Liver (tissue), 9 donors: Measurements from ENCODE around the gene HRH3. TPM values are rescaled to one million over a fixed set of nuclear protein-coding genes. Genes with fewer than 3 reads are reported as not detected.

Experiments used
- DNase-seq: peaks from one replicate; pipeline ENCODE4 v3.0.0-alpha.2; 2017; ENCODE audit warnings: low spot score
- H3K27ac ChIP-seq, 2 donors: one replicate each; pipeline ENCODE4 v1.7.0; 2013; ENCODE audit warnings: inconsistent platforms in 2 of 2, low read length in 2 of 2, control low read depth in 1 of 2, low read depth in 1 of 2, mild to moderate bottlenecking in 1 of 2
- H3K27me3 ChIP-seq, 4 donors: one replicate each; pipeline versions ENCODE4 v1.6.1 to v1.7.0; 2013; ENCODE audit warnings: low read length in 3 of 4, inconsistent platforms in 1 of 4, mild to moderate bottlenecking in 1 of 4, moderate library complexity in 1 of 4; ENCODE audit not compliant: control insufficient read depth in 4 of 4, insufficient read depth in 4 of 4
- H3K36me3 ChIP-seq, 4 donors: one replicate each; pipeline versions ENCODE4 v1.6.1 to v1.7.0; 2013; ENCODE audit warnings: low read length in 3 of 4, mild to moderate bottlenecking in 3 of 4, low read depth in 1 of 4, moderate library complexity in 1 of 4; ENCODE audit not compliant: control insufficient read depth in 4 of 4, insufficient read depth in 3 of 4
- H3K4me1 ChIP-seq, 4 donors: one replicate each; pipeline versions ENCODE4 v1.6.1 to v1.7.0; 2013; ENCODE audit warnings: low read length in 3 of 4, mild to moderate bottlenecking in 3 of 4, moderate library complexity in 1 of 4; ENCODE audit not compliant: control insufficient read depth in 4 of 4, insufficient read depth in 4 of 4
- H3K4me3 ChIP-seq, 3 donors: one replicate each; pipeline versions ENCODE4 v1.6.1 to v1.7.0; 2013; ENCODE audit warnings: low read length in 3 of 3, control low read depth in 1 of 3, low read depth in 1 of 3, mild to moderate bottlenecking in 1 of 3
- H3K9ac ChIP-seq, 2 donors: one replicate each; pipeline ENCODE4 v1.7.0; 2013; ENCODE audit warnings: low read length in 2 of 2, mild to moderate bottlenecking in 2 of 2, moderate library complexity in 2 of 2, control low read depth in 1 of 2, low read depth in 1 of 2
- H3K9me3 ChIP-seq, 4 donors: one replicate each; pipeline versions ENCODE4 v1.6.1 to v1.7.0; 2013; ENCODE audit warnings: low read length in 3 of 4; ENCODE audit not compliant: control insufficient read depth in 4 of 4
- EGR1 ChIP-seq, 2 donors: IDR thresholded peaks; 2 replicates each; pipeline ENCODE4 v1.6.1; 2016 to 2018; ENCODE audit warnings: antibody characterized with exemption in 2 of 2, low read depth in 2 of 2
- FOXA1 ChIP-seq: IDR thresholded peaks from 2 replicates; pipeline ENCODE4 v1.6.1; 2016; ENCODE audit warnings: antibody characterized with exemption
- FOXA2 ChIP-seq: IDR thresholded peaks from 2 replicates; pipeline ENCODE4 v1.6.1; 2016; ENCODE audit warnings: antibody characterized with exemption
- GABPA ChIP-seq, 2 donors: IDR thresholded peaks in 1 of 2; conservative IDR thresholded peaks in 1 of 2; 2 replicates each; pipeline ENCODE4 v1.6.1; 2016; ENCODE audit warnings: antibody characterized with exemption in 2 of 2, mild to moderate bottlenecking in 1 of 2, moderate library complexity in 1 of 2
- HNF4A ChIP-seq, 2 donors: conservative IDR thresholded peaks; 2 replicates each; pipeline ENCODE4 v1.6.1; 2016; ENCODE audit warnings: antibody characterized with exemption in 2 of 2, mild to moderate bottlenecking in 2 of 2
- HNF4G ChIP-seq: IDR thresholded peaks from 2 replicates; pipeline ENCODE4 v1.6.1; 2016; ENCODE audit warnings: antibody characterized with exemption
- JUND ChIP-seq, 2 donors: IDR thresholded peaks; 2 replicates each; pipeline ENCODE4 v1.6.1; 2016; ENCODE audit warnings: antibody characterized with exemption in 2 of 2
- NR2F2 ChIP-seq: IDR thresholded peaks from 2 replicates; pipeline ENCODE4 v1.6.1; 2016; ENCODE audit warnings: antibody characterized with exemption
- RAD21 ChIP-seq, 2 donors: IDR thresholded peaks; 2 replicates each; pipeline ENCODE4 v1.6.1; 2016; ENCODE audit warnings: antibody characterized with exemption in 2 of 2, mild to moderate bottlenecking in 2 of 2
- RXRA ChIP-seq, 2 donors: IDR thresholded peaks; 2 replicates each; pipeline ENCODE4 v1.6.1; 2017 to 2018; ENCODE audit warnings: antibody characterized with exemption in 2 of 2, mild to moderate bottlenecking in 1 of 2
- SP1 ChIP-seq: IDR thresholded peaks from 2 replicates; pipeline ENCODE4 v1.6.1; 2018; ENCODE audit warnings: antibody characterized with exemption, mild to moderate bottlenecking
- TAF1 ChIP-seq: conservative IDR thresholded peaks from 2 replicates; pipeline ENCODE4 v1.6.1; 2016; ENCODE audit warnings: antibody characterized with exemption, mild to moderate bottlenecking
- YY1 ChIP-seq: IDR thresholded peaks from 2 replicates; pipeline ENCODE4 v1.6.1; 2016; ENCODE audit warnings: antibody characterized with exemption, mild to moderate bottlenecking
- WGBS: extraction: QIAGEN DNeasy Blood & Tissue Kit; methylation state at CpG from one replicate; pipeline ENCODE4 v1.1.7; 2013; 5-methylcytosine and 5-hydroxymethylcytosine counted together
- polyA plus RNA-seq, 2 donors: library from polyadenylated mRNA; stranded (reverse) in 1 of 2; unstranded in 1 of 2; fragments of 200-250 nt in 1 of 2; fragments of >200 nt in 1 of 2; fragmentation: Nextera tagmentation in 1 of 2; extraction: Ambion mirVana in 1 of 2; gene quantifications; one replicate each; pipeline versions ENCODE4 v1.2.1 to v1.2.3, GENCODE V29; 2013 to 2015
- total RNA-seq, 2 donors: library from RNA; depleted of rRNA; stranded (reverse); fragments of >200 nt; gene quantifications; one replicate each; pipeline ENCODE4 v1.2.3, GENCODE V29; 2014
- TF ChIP-seq, protein P1 (sequence below): IDR thresholded peaks from 2 replicates; pipeline ENCODE4 v1.6.1; 2016; ENCODE audit warnings: antibody characterized with exemption
- TF ChIP-seq, protein P2 (sequence below): IDR thresholded peaks from 2 replicates; pipeline ENCODE4 v1.6.1; 2016; ENCODE audit warnings: antibody characterized with exemption
- TF ChIP-seq, protein P3 (sequence below): IDR thresholded peaks from 2 replicates; pipeline ENCODE4 v1.6.1; 2016; ENCODE audit warnings: antibody characterized with exemption, mild to moderate bottlenecking
- TF ChIP-seq, protein P4 (sequence below): IDR thresholded peaks from 2 replicates; pipeline ENCODE4 v1.6.1; 2016; ENCODE audit warnings: antibody characterized with exemption
- TF ChIP-seq, protein P5 (sequence below): fragments of 150-350 bp; IDR thresholded peaks from 2 replicates; pipeline ENCODE4 v1.5.1; 2017; ENCODE audit warnings: improper control_type of control experiment, low read depth, low read length; ENCODE audit not compliant: missing input control
- donor health status: healthy.
- donor health status: healthy.
- donor health status: healthy.
- donor health status: healthy.
- donor health status: healthy.

The HRH3 gene
- total and polyA plus RNA-seq, 4 donors = not detected

DNA sequence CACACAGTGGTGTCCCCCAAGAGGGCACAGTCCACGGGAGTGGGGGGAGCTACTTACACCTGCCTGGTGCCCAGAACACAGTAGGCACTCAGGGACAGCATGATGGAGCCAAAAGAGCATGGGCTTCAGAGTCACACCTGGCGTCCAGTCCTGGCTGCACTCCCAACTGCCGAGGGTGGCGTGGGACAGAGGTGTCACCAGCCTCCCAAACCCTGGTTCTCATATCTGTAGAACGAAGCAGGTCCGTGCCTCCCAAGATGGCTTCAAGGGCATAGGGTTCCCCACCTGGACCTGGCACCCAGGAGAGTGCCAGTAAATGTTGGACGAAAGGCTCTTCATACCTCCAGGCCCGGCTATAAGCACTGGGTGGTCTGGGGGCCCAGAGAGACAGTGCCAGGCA, 8.9 kb downstream of the HRH3 start (continued):
- TF ChIP-seq FOXA1 (no peak), YY1 (no peak), RAD21 (IDR thresholded peaks at IDR 0.05) (no peak)

DNA sequence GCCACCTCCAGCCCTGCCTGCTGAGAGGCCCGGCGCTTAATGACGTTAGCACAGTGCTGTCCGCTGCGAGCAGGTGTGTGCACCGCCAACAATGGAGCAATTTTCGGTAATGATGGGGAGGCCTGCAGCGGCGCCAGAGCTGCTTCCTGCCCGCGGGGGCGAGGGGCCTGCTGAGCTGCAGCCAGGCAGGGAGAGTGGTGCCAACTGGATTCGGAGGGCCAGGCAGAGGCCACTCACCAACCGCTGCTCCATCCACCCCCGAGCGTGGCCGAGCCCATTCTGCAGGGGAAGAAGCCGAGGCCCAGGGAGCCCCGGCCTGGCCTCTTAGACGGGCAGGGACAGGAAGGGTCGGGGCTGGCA, 9.6 kb downstream of the HRH3 start:
- no peaks in the 10 kb centered on the region for H3K36me3 ChIP-seq
- peaks cover 0 to 4% (median 0%) of the 10 kb centered on the region in 4 donors for H3K4me1 ChIP-seq
- 63% methylated on average over 21 of the region's 21 CpGs for WGBS
- no peak overlapping the region for H3K27ac ChIP-seq
- DNase-seq = no peak
- H3K9me3 ChIP-seq = no peaks in the 10 kb centered on the region
- H3K27me3 ChIP-seq = no peaks in the 10 kb centered on the region
- H3K4me3 ChIP-seq = no peak overlapping the region
- no peak overlapping the region for H3K9ac ChIP-seq
- TF ChIP-seq EGR1 (IDR thresholded peaks at IDR 0.05; ENCODE audit: low read depth in 2 of 2) = no peak
- TF ChIP-seq NR2F2 = no peak
- TF ChIP-seq TAF1 = no peak
- TF ChIP-seq, protein P1, sequence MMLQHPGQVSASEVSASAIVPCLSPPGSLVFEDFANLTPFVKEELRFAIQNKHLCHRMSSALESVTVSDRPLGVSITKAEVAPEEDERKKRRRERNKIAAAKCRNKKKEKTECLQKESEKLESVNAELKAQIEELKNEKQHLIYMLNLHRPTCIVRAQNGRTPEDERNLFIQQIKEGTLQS = no peak
- TF ChIP-seq, protein P2, sequence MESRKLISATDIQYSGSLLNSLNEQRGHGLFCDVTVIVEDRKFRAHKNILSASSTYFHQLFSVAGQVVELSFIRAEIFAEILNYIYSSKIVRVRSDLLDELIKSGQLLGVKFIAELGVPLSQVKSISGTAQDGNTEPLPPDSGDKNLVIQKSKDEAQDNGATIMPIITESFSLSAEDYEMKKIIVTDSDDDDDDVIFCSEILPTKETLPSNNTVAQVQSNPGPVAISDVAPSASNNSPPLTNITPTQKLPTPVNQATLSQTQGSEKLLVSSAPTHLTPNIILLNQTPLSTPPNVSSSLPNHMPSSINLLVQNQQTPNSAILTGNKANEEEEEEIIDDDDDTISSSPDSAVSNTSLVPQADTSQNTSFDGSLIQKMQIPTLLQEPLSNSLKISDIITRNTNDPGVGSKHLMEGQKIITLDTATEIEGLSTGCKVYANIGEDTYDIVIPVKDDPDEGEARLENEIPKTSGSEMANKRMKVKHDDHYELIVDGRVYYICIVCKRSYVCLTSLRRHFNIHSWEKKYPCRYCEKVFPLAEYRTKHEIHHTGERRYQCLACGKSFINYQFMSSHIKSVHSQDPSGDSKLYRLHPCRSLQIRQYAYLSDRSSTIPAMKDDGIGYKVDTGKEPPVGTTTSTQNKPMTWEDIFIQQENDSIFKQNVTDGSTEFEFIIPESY = no peak
- TF ChIP-seq, protein P3, sequence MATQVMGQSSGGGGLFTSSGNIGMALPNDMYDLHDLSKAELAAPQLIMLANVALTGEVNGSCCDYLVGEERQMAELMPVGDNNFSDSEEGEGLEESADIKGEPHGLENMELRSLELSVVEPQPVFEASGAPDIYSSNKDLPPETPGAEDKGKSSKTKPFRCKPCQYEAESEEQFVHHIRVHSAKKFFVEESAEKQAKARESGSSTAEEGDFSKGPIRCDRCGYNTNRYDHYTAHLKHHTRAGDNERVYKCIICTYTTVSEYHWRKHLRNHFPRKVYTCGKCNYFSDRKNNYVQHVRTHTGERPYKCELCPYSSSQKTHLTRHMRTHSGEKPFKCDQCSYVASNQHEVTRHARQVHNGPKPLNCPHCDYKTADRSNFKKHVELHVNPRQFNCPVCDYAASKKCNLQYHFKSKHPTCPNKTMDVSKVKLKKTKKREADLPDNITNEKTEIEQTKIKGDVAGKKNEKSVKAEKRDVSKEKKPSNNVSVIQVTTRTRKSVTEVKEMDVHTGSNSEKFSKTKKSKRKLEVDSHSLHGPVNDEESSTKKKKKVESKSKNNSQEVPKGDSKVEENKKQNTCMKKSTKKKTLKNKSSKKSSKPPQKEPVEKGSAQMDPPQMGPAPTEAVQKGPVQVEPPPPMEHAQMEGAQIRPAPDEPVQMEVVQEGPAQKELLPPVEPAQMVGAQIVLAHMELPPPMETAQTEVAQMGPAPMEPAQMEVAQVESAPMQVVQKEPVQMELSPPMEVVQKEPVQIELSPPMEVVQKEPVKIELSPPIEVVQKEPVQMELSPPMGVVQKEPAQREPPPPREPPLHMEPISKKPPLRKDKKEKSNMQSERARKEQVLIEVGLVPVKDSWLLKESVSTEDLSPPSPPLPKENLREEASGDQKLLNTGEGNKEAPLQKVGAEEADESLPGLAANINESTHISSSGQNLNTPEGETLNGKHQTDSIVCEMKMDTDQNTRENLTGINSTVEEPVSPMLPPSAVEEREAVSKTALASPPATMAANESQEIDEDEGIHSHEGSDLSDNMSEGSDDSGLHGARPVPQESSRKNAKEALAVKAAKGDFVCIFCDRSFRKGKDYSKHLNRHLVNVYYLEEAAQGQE = no peak
- no peak for TF ChIP-seq RAD21 (IDR thresholded peaks at IDR 0.05)
- no peak for TF ChIP-seq HNF4A (conservative IDR thresholded peaks at IDR 0.05)
- no peak for TF ChIP-seq GABPA (IDR thresholded peaks at IDR 0.05 in 1 of 2, conservative IDR thresholded peaks at IDR 0.05 in 1 of 2)
- TF ChIP-seq JUND (IDR thresholded peaks at IDR 0.05) = no peak
- TF ChIP-seq, protein P4, sequence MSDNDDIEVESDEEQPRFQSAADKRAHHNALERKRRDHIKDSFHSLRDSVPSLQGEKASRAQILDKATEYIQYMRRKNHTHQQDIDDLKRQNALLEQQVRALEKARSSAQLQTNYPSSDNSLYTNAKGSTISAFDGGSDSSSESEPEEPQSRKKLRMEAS = no peak
- no peak for TF ChIP-seq FOXA2
- TF ChIP-seq, protein P5, sequence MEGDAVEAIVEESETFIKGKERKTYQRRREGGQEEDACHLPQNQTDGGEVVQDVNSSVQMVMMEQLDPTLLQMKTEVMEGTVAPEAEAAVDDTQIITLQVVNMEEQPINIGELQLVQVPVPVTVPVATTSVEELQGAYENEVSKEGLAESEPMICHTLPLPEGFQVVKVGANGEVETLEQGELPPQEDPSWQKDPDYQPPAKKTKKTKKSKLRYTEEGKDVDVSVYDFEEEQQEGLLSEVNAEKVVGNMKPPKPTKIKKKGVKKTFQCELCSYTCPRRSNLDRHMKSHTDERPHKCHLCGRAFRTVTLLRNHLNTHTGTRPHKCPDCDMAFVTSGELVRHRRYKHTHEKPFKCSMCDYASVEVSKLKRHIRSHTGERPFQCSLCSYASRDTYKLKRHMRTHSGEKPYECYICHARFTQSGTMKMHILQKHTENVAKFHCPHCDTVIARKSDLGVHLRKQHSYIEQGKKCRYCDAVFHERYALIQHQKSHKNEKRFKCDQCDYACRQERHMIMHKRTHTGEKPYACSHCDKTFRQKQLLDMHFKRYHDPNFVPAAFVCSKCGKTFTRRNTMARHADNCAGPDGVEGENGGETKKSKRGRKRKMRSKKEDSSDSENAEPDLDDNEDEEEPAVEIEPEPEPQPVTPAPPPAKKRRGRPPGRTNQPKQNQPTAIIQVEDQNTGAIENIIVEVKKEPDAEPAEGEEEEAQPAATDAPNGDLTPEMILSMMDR = no peak
- no peak for TF ChIP-seq YY1
- no peak for TF ChIP-seq SP1
- TF ChIP-seq FOXA1 = no peak
- no peak for TF ChIP-seq RXRA (IDR thresholded peaks at IDR 0.05)
- no peak for TF ChIP-seq HNF4G
